Esophagus muscularis mucosa (tissue), 4 donors: ENCODE data around the gene KPNA6. TPM values are rescaled to one million over a fixed set of nuclear protein-coding genes. Genes with fewer than 3 reads are reported as not detected.
"Not testable (repeated sequence)": the region's sequence is repeated elsewhere in the genome, so short reads cannot be mapped to it uniquely, and the experiment has no call there.

Experiments
- DNase-seq: peaks from one replicate; pipeline ENCODE4 v3.0.0-alpha.2; 2017; ENCODE audit errors: extremely low spot score
- H3K27ac ChIP-seq, 4 donors: fragments of 200-600 bp; sonication (generic); replicated peaks in 1 of 4; 1 replicate in 3 of 4; 2 replicates in 1 of 4; pipeline ENCODE4 v1.5.1; 2016 to 2019; ENCODE audit warnings: mild to moderate bottlenecking in 1 of 4
- H3K27me3 ChIP-seq, 4 donors: fragments of 200-600 bp; sonication (generic); one replicate each; pipeline versions ENCODE4 v1.5.1 to v1.6.0; 2016 to 2019
- H3K36me3 ChIP-seq, 4 donors: fragments of 200-600 bp; sonication (generic); one replicate each; pipeline ENCODE4 v1.5.1; 2016 to 2019
- H3K4me1 ChIP-seq, 4 donors: fragments of 200-600 bp; sonication (generic); one replicate each; pipeline ENCODE4 v1.5.1; 2016 to 2019
- H3K4me3 ChIP-seq, 4 donors: fragments of 200-600 bp; sonication (generic); 1 replicate in 2 of 4; 2 replicates in 2 of 4; pipeline ENCODE4 v1.5.1; 2016 to 2019; ENCODE audit warnings: mild to moderate bottlenecking in 4 of 4, moderate library complexity in 1 of 4
- H3K9me3 ChIP-seq, 4 donors: fragments of 200-600 bp; sonication (generic); 1 replicate in 3 of 4; 2 replicates in 1 of 4; pipeline ENCODE4 v1.5.1; 2016 to 2019
- EP300 ChIP-seq: sonication (generic); formaldehyde crosslinking; IDR thresholded peaks from one replicate; pipeline ENCODE4 v1.6.1; 2017; ENCODE audit warnings: antibody characterized with exemption
- POLR2A ChIP-seq: fragments of 450-650 bp; IDR thresholded peaks from one replicate; pipeline ENCODE4 v1.6.1; 2017; ENCODE audit warnings: antibody characterized with exemption, moderate library complexity, mild to moderate bottlenecking, low read depth
- POLR2AphosphoS5 ChIP-seq, 2 donors: sonication (generic); formaldehyde crosslinking; IDR thresholded peaks; one replicate each; pipeline ENCODE4 v1.6.1; 2017; ENCODE audit warnings: antibody characterized with exemption in 2 of 2
- WGBS: methylation state at CpG from one replicate; pipeline ENCODE4 v1.1.5; 2018; 5-methylcytosine and 5-hydroxymethylcytosine counted together
- intact Hi-C: fragments of 100-400 bp; cut with DNase I; formaldehyde crosslinking; loops from one replicate; pipeline ENCODE4 v1.15.1; 2023
- total RNA-seq, 4 donors: library from RNA; depleted of rRNA; stranded (reverse); fragments of >200 nt; gene quantifications; one replicate each; pipeline versions ENCODE4 v1.1.0 to v1.2.1, GENCODE V29; 2016
- TF ChIP-seq, protein P1 (sequence below), 3 experiments: fragments of 200-600 bp in 2 of 3; fragments of 450-650 bp in 1 of 3; sonication (generic) in 2 of 3; IDR thresholded peaks; one replicate each; pipeline ENCODE4 v1.5.1; 2017 to 2019; ENCODE audit warnings: antibody characterized with exemption in 3 of 3, mild to moderate bottlenecking in 2 of 3, moderate library complexity in 1 of 3

The KPNA6 gene
- total RNA-seq, 4 donors from 2014 or later, result 47.8 to 71.3 (median 55.4) TPM

- intact Hi-C loops, result no loop called here
- 82% methylated on average over 2 of the region's 2 CpGs for WGBS
Measured at GRCh38 chr1:32111040-32111623, 3.3 kb downstream of the KPNA6 start.

GRCh38 chr1:32111789-32112188 is 3.9 kb downstream of the KPNA6 start:
- intact Hi-C loops, result no loop called here
- no peak overlapping the region for H3K27ac ChIP-seq

More at GRCh38 chr1:32111040-32111623, 3.3 kb downstream of the KPNA6 start:
- H3K27ac ChIP-seq, result no peak overlapping the region
- H3K4me3 ChIP-seq, result no peak overlapping the region
- no peak for DNase-seq
- H3K27me3 ChIP-seq, result no peaks in the 10 kb centered on the region
- no peaks in the 10 kb centered on the region for H3K9me3 ChIP-seq
- H3K4me1 ChIP-seq, result peaks cover 53 to 74% (median 69%) of the 10 kb centered on the region in 4 donors
- TF ChIP-seq POLR2A (no peak), POLR2AphosphoS5 (IDR thresholded peaks at IDR 0.05) (no peak), EP300 (no peak)
- TF ChIP-seq, protein P1, sequence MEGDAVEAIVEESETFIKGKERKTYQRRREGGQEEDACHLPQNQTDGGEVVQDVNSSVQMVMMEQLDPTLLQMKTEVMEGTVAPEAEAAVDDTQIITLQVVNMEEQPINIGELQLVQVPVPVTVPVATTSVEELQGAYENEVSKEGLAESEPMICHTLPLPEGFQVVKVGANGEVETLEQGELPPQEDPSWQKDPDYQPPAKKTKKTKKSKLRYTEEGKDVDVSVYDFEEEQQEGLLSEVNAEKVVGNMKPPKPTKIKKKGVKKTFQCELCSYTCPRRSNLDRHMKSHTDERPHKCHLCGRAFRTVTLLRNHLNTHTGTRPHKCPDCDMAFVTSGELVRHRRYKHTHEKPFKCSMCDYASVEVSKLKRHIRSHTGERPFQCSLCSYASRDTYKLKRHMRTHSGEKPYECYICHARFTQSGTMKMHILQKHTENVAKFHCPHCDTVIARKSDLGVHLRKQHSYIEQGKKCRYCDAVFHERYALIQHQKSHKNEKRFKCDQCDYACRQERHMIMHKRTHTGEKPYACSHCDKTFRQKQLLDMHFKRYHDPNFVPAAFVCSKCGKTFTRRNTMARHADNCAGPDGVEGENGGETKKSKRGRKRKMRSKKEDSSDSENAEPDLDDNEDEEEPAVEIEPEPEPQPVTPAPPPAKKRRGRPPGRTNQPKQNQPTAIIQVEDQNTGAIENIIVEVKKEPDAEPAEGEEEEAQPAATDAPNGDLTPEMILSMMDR (IDR thresholded peaks at IDR 0.05), result no peak
- peaks cover 0 to 6% (median 0%) of the 10 kb centered on the region in 4 donors for H3K36me3 ChIP-seq

GRCh38 chr1:32112806-32113375 is 5.0 kb downstream of the KPNA6 start:
- TF ChIP-seq, protein P1 (IDR thresholded peaks at IDR 0.05), result no peak
- TF ChIP-seq EP300 (no peak), POLR2A (no peak), POLR2AphosphoS5 (IDR thresholded peaks at IDR 0.05) (no peak)
- no peak overlapping the region for H3K27ac ChIP-seq
- no peaks in the 10 kb centered on the region for H3K9me3 ChIP-seq
- H3K4me1 ChIP-seq, result peaks cover 54 to 81% (median 72%) of the 10 kb centered on the region in 4 donors
- WGBS, result 88% methylated on average over 5 of the region's 5 CpGs
- DNase-seq, result no peak
- H3K36me3 ChIP-seq, result peaks cover 0 to 6% (median 0%) of the 10 kb centered on the region in 4 donors
- H3K4me3 ChIP-seq, result no peak overlapping the region
- intact Hi-C loops, result no loop called here
- H3K27me3 ChIP-seq, result no peaks in the 10 kb centered on the region

More at GRCh38 chr1:32111789-32112188, 3.9 kb downstream of the KPNA6 start:
- Histone ChIP-seq H3K4me3 (no peak overlapping the region), H3K27me3 (no peaks in the 10 kb centered on the region), H3K4me1 (peaks cover 59 to 80% (median 76%) of the 10 kb centered on the region in 4 donors), H3K9me3 (no peaks in the 10 kb centered on the region), H3K36me3 (peaks cover 0 to 6% (median 0%) of the 10 kb centered on the region in 4 donors)
- DNase-seq, result no peak
- TF ChIP-seq POLR2AphosphoS5 (IDR thresholded peaks at IDR 0.05), result no peak
- TF ChIP-seq EP300, result no peak
- TF ChIP-seq POLR2A, result no peak

DNA sequence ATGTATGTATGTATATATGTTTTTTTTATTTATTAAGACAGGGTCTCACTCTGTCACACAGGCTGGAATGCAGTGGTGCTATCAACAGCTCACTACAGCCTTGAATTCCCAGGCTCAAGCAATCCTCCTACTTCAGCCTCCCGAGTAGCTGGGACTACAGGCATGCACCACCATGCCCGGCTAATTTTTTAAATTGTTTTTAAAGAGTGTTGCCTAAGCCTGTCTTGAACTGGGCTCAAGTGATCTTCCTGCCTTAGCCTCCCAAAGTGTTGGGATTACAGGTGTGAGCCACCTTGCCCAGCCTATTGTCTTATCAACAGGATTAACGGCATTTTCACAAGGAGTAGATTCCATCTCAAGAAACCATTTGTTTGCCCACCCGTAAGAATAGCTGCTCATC is 5.6 kb downstream of the KPNA6 start:
- H3K4me1 ChIP-seq, result peaks cover 54 to 87% (median 72%) of the 10 kb centered on the region in 4 donors
- H3K27me3 ChIP-seq, H3K27ac ChIP-seq, H3K4me3 ChIP-seq, H3K36me3 ChIP-seq, H3K9me3 ChIP-seq, DNase-seq, intact Hi-C loops: not testable (repeated sequence)
- 97% methylated on average over 4 of the region's 4 CpGs for WGBS

- Histone ChIP-seq H3K4me1 (peaks cover 53 to 82% (median 71%) of the 10 kb centered on the region in 4 donors), H3K27ac (no peak overlapping the region), H3K27me3 (no peaks in the 10 kb centered on the region), H3K4me3 (no peak overlapping the region), H3K36me3 (peaks cover 0 to 6% (median 0%) of the 10 kb centered on the region in 4 donors), H3K9me3 (no peaks in the 10 kb centered on the region)
- 64% methylated on average over 2 of the region's 2 CpGs for WGBS
- DNase-seq, result no peak
- TF ChIP-seq POLR2AphosphoS5 (IDR thresholded peaks at IDR 0.05) (no peak), POLR2A (no peak), EP300 (no peak)
- TF ChIP-seq, protein P1 (IDR thresholded peaks at IDR 0.05), result no peak
- intact Hi-C loops, result no loop called here
Measured at GRCh38 chr1:32114420-32114819, 6.6 kb downstream of the KPNA6 start.
